GM12878 (cell line): ENCODE data around the gene GCSAML.

ENCODE experiments used
- CBX3 ChIP-seq: fragments of 200-600 bp; sonication (generic); IDR thresholded peaks from 2 replicates; pipeline ENCODE4 v1.6.1; 2016; ENCODE audit warnings: low read depth, borderline replicate concordance
- CREM ChIP-seq: IDR thresholded peaks from 2 replicates; pipeline ENCODE4 v1.6.1; 2014; ENCODE audit warnings: antibody characterized with exemption, low read depth
- CTCF ChIP-seq, 3 experiments: IDR thresholded peaks in 2 of 3; conservative IDR thresholded peaks in 1 of 3; 2 replicates each; pipeline ENCODE4 v1.5.1; 2011; ENCODE audit warnings: low read depth in 3 of 3, low read length in 3 of 3, mild to moderate bottlenecking in 3 of 3, control low read depth in 2 of 3, moderate library complexity in 2 of 3, inconsistent platforms in 1 of 3, mixed read lengths in 1 of 3; ENCODE audit not compliant: control insufficient read depth in 2 of 3, insufficient read depth in 1 of 3; ENCODE audit errors: extremely low read depth in 1 of 3
- DPF2 ChIP-seq: fragments of 450-650 bp; IDR thresholded peaks from 2 replicates; pipeline ENCODE4 v1.6.1; 2017; ENCODE audit warnings: mild to moderate bottlenecking
- EGR1 ChIP-seq, 2 experiments: IDR thresholded peaks; 1 replicate in 1 of 2; 2 replicates in 1 of 2; pipeline ENCODE4 v1.6.1; 2011 to 2012; ENCODE audit warnings: low read depth in 2 of 2, low read length in 2 of 2, borderline replicate concordance in 1 of 2, mild to moderate bottlenecking in 1 of 2, moderate library complexity in 1 of 2
- EZH2 ChIP-seq: IDR thresholded peaks from 2 replicates; pipeline ENCODE4 v1.6.1; 2012; ENCODE audit warnings: low read depth, mild to moderate bottlenecking, control low read depth, inconsistent platforms, low read length, borderline replicate concordance; ENCODE audit not compliant: control insufficient read depth
- POLR2A ChIP-seq: IDR thresholded peaks from 2 replicates; pipeline ENCODE4 v1.6.1; 2011; ENCODE audit warnings: low read depth, mild to moderate bottlenecking, low read length
- POU2F2 ChIP-seq: IDR thresholded peaks from 3 replicates; pipeline ENCODE4 v1.6.1; 2011; ENCODE audit warnings: low read depth, mild to moderate bottlenecking, low read length, borderline replicate concordance
- STAT3 ChIP-seq: IDR thresholded peaks from 2 replicates; pipeline ENCODE4 v1.6.1; 2011; ENCODE audit warnings: low read depth, low read length, improper control_type of control experiment
- TCF3 ChIP-seq: IDR thresholded peaks from 2 replicates; pipeline ENCODE4 v1.6.1; 2012; ENCODE audit warnings: low read depth, mild to moderate bottlenecking, low read length, borderline replicate concordance; ENCODE audit not compliant: insufficient read depth
- ZNF687 ChIP-seq: fragments of 450-650 bp; IDR thresholded peaks from 2 replicates; pipeline ENCODE4 v1.6.1; 2017; ENCODE audit warnings: mild to moderate bottlenecking, moderate library complexity
- TF ChIP-seq, protein P1 (sequence below): IDR thresholded peaks from 2 replicates; pipeline ENCODE4 v1.6.1; 2011; ENCODE audit warnings: low read depth, low read length, improper control_type of control experiment, borderline replicate concordance
- TF ChIP-seq, protein P2 (sequence below): fragments of 450-650 bp; IDR thresholded peaks from 2 replicates; pipeline ENCODE4 v1.6.1; 2017; ENCODE audit warnings: antibody characterized with exemption, mild to moderate bottlenecking, moderate library complexity

DNA sequence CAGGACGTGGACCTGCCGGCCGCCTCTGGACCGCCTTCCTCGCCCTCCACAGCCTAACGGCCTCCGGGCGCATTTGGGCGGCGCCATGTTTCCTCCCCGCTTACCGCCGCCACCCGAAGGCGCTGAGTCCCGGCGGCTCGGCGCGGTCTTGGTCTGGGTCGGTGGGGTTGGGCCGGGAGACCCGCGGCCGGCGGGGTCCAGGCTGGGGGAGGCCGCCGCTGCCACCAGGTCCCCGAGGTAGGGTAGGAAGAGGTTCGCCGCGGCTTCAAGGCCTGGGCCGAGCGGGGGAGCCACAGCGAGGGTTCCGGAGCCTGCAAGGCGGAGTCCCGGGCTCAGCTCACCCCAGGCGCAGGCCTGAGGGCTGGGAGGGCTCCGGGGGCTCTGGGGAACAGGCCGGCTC, 18.1 kb upstream of the GCSAML start:
- TF ChIP-seq CBX3 (no peak), TCF3 (no peak), EZH2 (no peak), POU2F2 (no peak), CTCF (IDR thresholded peaks at IDR 0.05 in 2 of 3, conservative IDR thresholded peaks at IDR 0.05 in 1 of 3; ENCODE audit: control insufficient read depth in 2 of 3, extremely low read depth in 1 of 3, insufficient read depth in 1 of 3, low read depth in 3 of 3, low read length in 3 of 3) (no peak), POLR2A (no peak), DPF2 (no peak), EGR1 (IDR thresholded peaks at IDR 0.05; ENCODE audit: borderline replicate concordance in 1 of 2, low read depth in 2 of 2, low read length in 2 of 2) (no peak), CREM (no peak), ZNF687 (no peak), STAT3 (no peak)
- TF ChIP-seq, protein P1, sequence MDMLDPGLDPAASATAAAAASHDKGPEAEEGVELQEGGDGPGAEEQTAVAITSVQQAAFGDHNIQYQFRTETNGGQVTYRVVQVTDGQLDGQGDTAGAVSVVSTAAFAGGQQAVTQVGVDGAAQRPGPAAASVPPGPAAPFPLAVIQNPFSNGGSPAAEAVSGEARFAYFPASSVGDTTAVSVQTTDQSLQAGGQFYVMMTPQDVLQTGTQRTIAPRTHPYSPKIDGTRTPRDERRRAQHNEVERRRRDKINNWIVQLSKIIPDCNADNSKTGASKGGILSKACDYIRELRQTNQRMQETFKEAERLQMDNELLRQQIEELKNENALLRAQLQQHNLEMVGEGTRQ, result no peak
- TF ChIP-seq, protein P2, sequence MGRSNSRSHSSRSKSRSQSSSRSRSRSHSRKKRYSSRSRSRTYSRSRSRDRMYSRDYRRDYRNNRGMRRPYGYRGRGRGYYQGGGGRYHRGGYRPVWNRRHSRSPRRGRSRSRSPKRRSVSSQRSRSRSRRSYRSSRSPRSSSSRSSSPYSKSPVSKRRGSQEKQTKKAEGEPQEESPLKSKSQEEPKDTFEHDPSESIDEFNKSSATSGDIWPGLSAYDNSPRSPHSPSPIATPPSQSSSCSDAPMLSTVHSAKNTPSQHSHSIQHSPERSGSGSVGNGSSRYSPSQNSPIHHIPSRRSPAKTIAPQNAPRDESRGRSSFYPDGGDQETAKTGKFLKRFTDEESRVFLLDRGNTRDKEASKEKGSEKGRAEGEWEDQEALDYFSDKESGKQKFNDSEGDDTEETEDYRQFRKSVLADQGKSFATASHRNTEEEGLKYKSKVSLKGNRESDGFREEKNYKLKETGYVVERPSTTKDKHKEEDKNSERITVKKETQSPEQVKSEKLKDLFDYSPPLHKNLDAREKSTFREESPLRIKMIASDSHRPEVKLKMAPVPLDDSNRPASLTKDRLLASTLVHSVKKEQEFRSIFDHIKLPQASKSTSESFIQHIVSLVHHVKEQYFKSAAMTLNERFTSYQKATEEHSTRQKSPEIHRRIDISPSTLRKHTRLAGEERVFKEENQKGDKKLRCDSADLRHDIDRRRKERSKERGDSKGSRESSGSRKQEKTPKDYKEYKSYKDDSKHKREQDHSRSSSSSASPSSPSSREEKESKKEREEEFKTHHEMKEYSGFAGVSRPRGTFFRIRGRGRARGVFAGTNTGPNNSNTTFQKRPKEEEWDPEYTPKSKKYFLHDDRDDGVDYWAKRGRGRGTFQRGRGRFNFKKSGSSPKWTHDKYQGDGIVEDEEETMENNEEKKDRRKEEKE, result no peak
